Subcutaneous abdominal adipose tissue (tissue), 5 donors: ENCODE measurements around the gene FPR1.

Source experiments
- H3K27ac ChIP-seq: one replicate; pipeline ENCODE4 v1.7.0; 2013; ENCODE audit warnings: low read depth, mild to moderate bottlenecking, inconsistent platforms, low read length, moderate library complexity
- H3K27me3 ChIP-seq, 5 donors: one replicate each; pipeline ENCODE4 v1.7.0; 2013; ENCODE audit warnings: low read length in 5 of 5, inconsistent platforms in 1 of 5; ENCODE audit not compliant: control insufficient read depth in 5 of 5, insufficient read depth in 4 of 5
- H3K36me3 ChIP-seq, 5 donors: one replicate each; pipeline ENCODE4 v1.7.0; 2013; ENCODE audit warnings: low read length in 5 of 5; ENCODE audit not compliant: control insufficient read depth in 5 of 5, insufficient read depth in 5 of 5
- H3K4me1 ChIP-seq, 5 donors: one replicate each; pipeline ENCODE4 v1.7.0; 2013; ENCODE audit warnings: low read length in 5 of 5, mild to moderate bottlenecking in 3 of 5, moderate library complexity in 1 of 5; ENCODE audit not compliant: control insufficient read depth in 5 of 5, insufficient read depth in 5 of 5
- H3K4me3 ChIP-seq, 5 donors: one replicate each; pipeline ENCODE4 v1.7.0; 2013; ENCODE audit warnings: low read length in 5 of 5, low read depth in 1 of 5
- H3K9ac ChIP-seq, 5 donors: one replicate each; pipeline ENCODE4 v1.7.0; 2013; ENCODE audit warnings: low read length in 5 of 5, mild to moderate bottlenecking in 4 of 5, moderate library complexity in 3 of 5
- H3K9me3 ChIP-seq, 5 donors: one replicate each; pipeline ENCODE4 v1.7.0; 2013; ENCODE audit warnings: low read length in 5 of 5; ENCODE audit not compliant: control insufficient read depth in 5 of 5
- donor health status: healthy.
- donor health status: healthy.
- donor health status: healthy.
- donor health status: healthy.
- donor health status: healthy.

FPR1 gene

DNA sequence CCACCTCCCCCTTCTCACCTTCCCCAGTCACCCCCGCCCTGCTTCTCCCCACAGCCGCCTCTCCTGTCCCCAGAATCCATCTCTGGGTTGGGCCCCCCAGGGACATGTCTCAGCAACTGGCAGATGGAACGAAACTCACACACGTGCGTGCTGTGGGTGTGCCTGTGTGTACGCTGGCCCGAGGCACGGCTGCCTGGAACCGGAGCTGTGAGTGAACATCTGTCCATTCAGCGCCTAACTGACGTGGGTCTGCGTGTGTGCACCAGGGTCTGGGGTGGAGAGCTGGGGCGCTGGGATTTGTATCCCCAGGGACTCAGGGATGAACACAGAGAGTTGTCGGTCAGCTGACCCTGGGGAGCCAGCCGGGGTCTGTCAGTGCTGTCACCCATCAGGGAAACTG, 27.1 kb downstream of the FPR1 start:
- no peaks in the 10 kb centered on the region for H3K9me3 ChIP-seq
- H3K9ac ChIP-seq = no peak overlapping the region
- H3K27ac ChIP-seq = no peak overlapping the region
- peaks cover 0 to 3% (median 0%) of the 10 kb centered on the region in 5 donors for H3K4me1 ChIP-seq
- H3K36me3 ChIP-seq = no peaks in the 10 kb centered on the region
- no peak overlapping the region for H3K4me3 ChIP-seq
- peaks cover 16 to 70% (median 50%) of the 10 kb centered on the region in 5 donors for H3K27me3 ChIP-seq

DNA sequence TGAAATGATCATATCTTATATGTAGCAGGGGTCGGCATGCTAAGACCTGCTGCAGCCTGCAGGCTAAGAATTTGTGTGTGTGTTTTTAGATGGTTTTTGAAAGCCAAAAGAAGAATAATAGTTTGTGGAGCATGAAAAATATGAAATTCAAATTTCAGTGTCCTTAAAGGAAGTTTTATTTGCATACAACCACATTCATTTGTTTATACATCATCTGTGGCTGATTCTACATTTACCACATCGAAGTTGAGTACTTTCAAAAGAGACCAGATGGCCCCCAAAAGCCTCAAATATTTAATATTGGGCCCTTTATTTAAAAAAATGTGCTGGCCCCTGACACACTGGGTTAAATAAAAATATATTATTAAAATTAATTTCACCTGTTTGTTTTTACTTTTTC, 29.2 kb downstream of the FPR1 start:
- Histone ChIP-seq H3K4me1 (peaks cover 0 to 5% (median 0%) of the 10 kb centered on the region in 5 donors), H3K9ac (no peak overlapping the region), H3K36me3 (no peaks in the 10 kb centered on the region), H3K27me3 (peaks cover 19 to 74% (median 49%) of the 10 kb centered on the region in 5 donors), H3K4me3 (no peak overlapping the region), H3K27ac (no peak overlapping the region), H3K9me3 (no peaks in the 10 kb centered on the region)

DNA sequence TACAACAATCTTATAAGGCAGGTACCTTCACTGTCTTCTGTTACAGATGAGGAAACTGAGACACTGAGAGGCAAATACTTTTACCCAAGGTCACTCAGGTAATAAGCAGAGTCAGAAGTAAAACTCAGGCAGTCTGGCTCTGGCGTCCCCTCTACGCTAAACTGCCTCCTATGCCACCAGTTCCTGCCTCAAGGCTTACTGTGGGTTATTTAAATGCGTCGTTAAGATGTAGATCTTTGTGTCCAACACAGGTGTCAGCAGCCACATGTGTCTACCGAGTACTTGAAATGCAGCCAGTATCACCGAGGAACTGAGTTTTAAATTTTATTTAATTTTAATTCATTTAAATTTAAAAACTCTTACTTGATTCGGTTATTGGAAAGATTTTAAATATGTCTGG, 29.8 kb downstream of the FPR1 start:
- Histone ChIP-seq H3K27me3 (peaks cover 19 to 73% (median 47%) of the 10 kb centered on the region in 5 donors), H3K4me1 (peaks cover 0 to 5% (median 0%) of the 10 kb centered on the region in 5 donors), H3K4me3 (no peak overlapping the region), H3K36me3 (no peaks in the 10 kb centered on the region), H3K27ac (no peak overlapping the region), H3K9ac (no peak overlapping the region), H3K9me3 (no peaks in the 10 kb centered on the region)

DNA sequence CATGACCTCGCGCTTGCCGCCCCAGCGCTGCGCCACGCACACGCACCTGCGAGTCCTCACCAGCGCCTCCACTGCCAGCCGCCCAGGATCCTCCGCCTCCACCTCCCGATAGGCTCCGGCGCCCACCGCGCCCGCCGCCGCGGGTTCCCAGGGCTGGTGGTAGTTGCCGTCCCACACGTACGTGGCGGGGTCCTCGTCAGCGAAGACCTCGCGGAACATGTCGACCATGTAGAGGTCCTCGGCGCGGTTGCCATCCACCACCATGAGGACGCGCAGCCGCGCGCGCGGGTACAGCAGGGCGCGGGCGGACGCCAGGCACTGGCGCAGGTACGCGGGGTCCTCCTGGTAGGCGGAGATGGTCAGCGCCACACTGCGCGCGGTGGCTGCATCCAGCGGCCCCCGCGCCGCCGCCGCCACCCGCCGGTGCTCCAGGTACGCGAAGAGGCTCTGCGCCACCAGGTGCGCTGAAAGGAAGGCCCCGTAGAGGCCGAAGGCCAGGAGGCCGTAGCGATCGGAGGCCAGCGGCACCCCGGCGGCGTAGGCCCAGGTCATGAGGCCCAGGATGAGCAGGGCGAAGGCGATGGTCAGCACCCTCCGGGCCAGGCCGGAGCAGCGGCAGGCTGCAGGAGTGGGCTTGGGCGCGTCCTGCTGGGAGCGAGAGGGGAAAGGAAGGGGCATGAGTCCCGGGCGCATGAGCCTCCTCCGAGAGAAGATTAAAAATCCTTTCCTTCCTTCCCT, 32.3 kb downstream of the FPR1 start:
- peaks cover 0 to 5% (median 0%) of the 10 kb centered on the region in 5 donors for H3K4me1 ChIP-seq
- H3K4me3 ChIP-seq = peak overlapping the region in 1 of 5 donors; percentile 27
- no peak overlapping the region for H3K27ac ChIP-seq
- no peaks in the 10 kb centered on the region for H3K9me3 ChIP-seq
- H3K27me3 ChIP-seq = peaks cover 19 to 57% (median 35%) of the 10 kb centered on the region in 5 donors
- no peak overlapping the region for H3K9ac ChIP-seq
- no peaks in the 10 kb centered on the region for H3K36me3 ChIP-seq

DNA sequence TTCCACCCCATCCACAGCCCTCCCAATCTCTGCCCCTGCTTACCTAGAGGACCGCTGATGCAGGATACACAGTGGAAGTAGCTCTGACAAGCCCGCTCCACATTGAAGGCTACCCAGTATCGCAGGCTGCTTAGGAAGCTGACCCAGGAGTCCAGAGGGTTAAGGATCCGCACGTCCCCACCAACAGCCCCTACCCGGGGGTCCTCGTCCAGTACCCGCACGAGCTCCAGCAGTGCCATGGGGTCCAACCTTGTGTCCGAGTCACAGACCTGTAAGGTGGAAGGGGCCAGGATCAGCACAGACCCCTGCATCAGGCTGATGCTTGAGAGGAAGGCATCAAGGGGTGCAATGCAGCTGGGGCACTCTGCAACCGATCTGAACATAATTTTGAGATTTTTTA, 34.8 kb downstream of the FPR1 start:
- no peaks in the 10 kb centered on the region for H3K36me3 ChIP-seq
- peaks cover 19 to 43% (median 24%) of the 10 kb centered on the region in 5 donors for H3K27me3 ChIP-seq
- H3K27ac ChIP-seq = no peak overlapping the region
- no peak overlapping the region for H3K4me3 ChIP-seq
- H3K9ac ChIP-seq = no peak overlapping the region
- peaks cover 0 to 5% (median 0%) of the 10 kb centered on the region in 5 donors for H3K4me1 ChIP-seq
- no peaks in the 10 kb centered on the region for H3K9me3 ChIP-seq

DNA sequence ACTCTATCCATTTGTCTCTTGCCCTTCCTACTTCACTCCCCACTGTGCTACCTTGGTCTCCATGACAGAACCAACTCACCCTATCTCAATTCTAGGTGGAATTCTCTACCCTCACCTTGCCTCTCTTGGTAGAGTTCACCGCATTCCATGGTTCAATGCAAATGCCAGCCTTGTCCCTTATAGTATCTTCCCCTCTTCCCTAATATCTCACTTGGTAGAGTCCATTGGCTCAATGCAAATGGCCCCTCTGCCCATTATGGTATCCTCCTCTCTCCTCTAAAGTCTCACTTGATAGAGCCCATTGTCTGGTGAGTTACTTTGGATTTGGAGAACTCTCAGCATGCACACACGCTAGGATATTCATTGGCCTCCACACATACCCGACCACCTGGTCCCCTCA, 35.8 kb downstream of the FPR1 start:
- H3K27me3 ChIP-seq = peaks cover 13 to 35% (median 22%) of the 10 kb centered on the region in 5 donors
- no peak overlapping the region for H3K4me3 ChIP-seq
- no peak overlapping the region for H3K9ac ChIP-seq
- no peak overlapping the region for H3K27ac ChIP-seq
- H3K4me1 ChIP-seq = peaks cover 0 to 5% (median 0%) of the 10 kb centered on the region in 5 donors
- H3K36me3 ChIP-seq = no peaks in the 10 kb centered on the region
- no peaks in the 10 kb centered on the region for H3K9me3 ChIP-seq

DNA sequence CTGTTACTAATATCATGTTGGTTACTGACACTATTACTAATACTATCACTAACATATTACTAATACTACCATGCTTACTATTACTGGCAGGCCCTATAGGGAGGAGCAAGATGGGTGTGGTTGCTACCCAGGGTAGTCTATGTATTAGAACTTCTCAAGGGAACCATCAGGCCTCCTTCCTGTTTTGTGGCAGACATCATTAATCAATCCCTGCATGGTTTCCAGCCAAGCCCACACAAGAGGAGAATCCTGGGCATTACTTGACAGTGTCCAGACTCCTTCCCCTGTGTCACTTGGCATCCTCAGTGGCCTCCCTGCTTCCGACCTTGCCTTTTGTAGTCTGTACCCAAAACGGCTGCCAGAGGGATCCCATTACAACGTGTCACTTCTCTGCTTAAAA, 36.8 kb downstream of the FPR1 start:
- no peak overlapping the region for H3K4me3 ChIP-seq
- H3K9ac ChIP-seq = no peak overlapping the region
- no peaks in the 10 kb centered on the region for H3K36me3 ChIP-seq
- peaks cover 0 to 5% (median 0%) of the 10 kb centered on the region in 5 donors for H3K4me1 ChIP-seq
- H3K9me3 ChIP-seq = no peaks in the 10 kb centered on the region
- no peak overlapping the region for H3K27ac ChIP-seq
- H3K27me3 ChIP-seq = peaks cover 13 to 25% (median 19%) of the 10 kb centered on the region in 5 donors

DNA sequence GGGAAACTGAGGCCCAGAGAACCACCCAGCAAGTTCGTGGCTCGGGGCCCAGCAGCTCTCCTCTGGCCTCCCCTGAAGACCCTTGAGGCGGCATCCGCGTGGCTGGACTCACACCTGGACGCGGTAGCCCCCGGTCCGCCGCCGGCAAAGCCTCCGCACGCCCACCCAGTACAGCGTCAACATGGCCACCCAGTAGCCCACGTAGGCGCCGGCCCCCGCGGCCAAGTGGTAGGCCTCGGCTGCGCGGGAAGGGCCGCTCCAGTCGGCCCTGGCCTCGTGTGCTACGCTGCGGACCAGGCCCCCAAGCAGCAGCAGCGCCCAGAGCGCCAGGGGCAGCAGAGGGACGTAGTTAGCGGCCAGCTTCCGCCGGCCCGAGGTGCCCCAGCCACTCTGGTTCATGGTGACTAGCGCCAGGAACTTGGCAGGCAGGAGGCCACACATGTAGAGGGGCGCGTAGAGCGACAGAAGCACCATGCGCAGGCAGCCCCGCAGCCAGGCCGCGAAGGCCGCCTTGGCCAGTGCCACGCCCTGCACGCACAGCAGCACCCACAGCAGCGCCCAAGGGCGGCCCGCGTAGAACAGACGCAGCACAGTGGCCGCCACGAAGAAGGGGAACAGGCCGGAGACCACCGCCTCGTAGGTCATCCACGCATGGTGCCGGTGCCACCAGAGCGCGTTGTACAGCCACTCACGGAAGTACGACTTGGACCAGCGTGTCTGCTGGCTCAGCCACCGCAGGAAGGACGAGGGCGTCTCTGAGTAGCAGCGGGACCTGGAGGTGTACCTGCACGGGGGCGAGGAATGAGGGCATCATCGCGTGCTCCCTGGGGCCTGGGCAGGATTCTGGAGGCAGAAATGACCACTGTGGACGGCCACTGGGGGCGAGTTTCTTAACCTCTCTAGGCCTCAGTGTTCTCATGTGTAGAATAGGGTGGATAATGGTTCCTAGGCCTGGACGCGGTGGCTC, 38.1 kb downstream of the FPR1 start:
- H3K9ac ChIP-seq = no peak overlapping the region
- H3K36me3 ChIP-seq = no peaks in the 10 kb centered on the region

DNA sequence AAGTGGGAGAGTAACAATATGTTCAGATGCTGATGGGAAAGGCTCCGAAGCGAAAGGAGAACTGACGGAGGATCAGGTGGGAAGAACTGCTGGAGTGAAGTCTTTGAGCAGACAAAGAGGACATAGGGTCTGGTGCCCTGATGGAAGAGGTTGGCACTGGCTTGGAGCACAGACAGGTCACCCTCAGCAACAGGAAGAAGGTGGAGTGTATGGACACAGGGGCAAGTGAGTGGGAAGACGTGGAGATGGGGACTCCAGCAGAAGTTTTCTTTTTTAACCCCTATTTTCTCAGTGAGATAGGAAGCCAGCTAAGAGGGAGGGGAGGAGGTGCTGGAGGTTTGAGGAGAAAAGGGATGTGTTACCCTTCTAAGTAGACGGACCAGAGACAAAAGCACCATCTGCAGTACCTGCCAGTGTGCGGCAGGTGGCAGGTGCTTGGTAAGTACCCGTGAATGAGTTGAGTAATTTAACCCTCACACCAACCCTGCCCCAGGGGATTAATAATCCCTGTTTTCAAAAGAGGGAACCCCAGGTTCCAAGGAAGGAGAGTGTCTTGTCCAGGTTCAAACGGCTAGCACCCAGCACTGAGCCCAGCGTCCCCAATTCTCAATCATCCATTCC, 39.1 kb downstream of the FPR1 start:
- Histone ChIP-seq H3K36me3 (no peaks in the 10 kb centered on the region), H3K4me3 (no peak overlapping the region), H3K9ac (no peak overlapping the region), H3K27ac (no peak overlapping the region), H3K4me1 (no peaks in the 10 kb centered on the region), H3K27me3 (peaks cover 0 to 11% (median 7%) of the 10 kb centered on the region in 5 donors), H3K9me3 (no peaks in the 10 kb centered on the region)

More for the DNA sequence above, 38.1 kb downstream of the FPR1 start:
- no peak overlapping the region for H3K4me3 ChIP-seq
- H3K9me3 ChIP-seq = no peaks in the 10 kb centered on the region
- H3K27ac ChIP-seq = no peak overlapping the region
- H3K4me1 ChIP-seq = no peaks in the 10 kb centered on the region
- H3K27me3 ChIP-seq = peaks cover under 1 to 13% (median 7%) of the 10 kb centered on the region in 5 donors
